Measurements from ENCODE around the gene ZBTB34. TPM values are rescaled to one million over a fixed set of nuclear protein-coding genes. Genes with fewer than 3 reads are reported as not detected.

ZBTB34 gene
- total RNA-seq, 1 experiment from 2014 or later = 15.8 TPM

DNA sequence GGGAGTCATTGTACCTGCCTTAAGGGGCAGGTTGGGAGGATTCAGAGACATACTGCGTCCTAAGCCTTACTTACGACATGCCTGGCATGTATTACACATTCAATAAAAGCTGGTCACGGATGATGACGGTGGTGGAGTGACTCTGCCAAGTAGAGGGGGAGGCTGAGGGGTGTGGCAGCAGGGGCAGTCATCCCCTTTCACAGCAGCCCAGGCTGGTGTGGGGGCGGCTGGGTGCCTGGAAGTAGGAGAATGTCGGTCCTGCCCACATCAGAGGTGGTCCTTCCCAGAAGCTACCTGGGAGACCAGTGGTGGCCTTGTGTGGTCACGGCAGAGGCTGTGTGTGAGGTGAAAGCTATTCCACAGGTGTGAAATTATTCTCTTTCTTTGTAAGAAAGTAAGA is 8.9 kb downstream of the ZBTB34 start:
- no peak overlapping the region for H3K4ac ChIP-seq (ENCODE audit: low read depth, low read length)
- no CpG with 5 or more reads among the region's 7 CpGs for WGBS (ENCODE audit: extremely low coverage, insufficient read length, low lambda C conversion rate)
- H3K9me3 ChIP-seq (ENCODE audit: control insufficient read depth, low read depth, low read length) = no peaks in the 10 kb centered on the region
- no peak overlapping the region for H2BK12ac ChIP-seq (ENCODE audit: insufficient read length, low read depth, low read length)
- no peak overlapping the region for H2BK15ac ChIP-seq (ENCODE audit: low read depth, low read length)
- no peak overlapping the region for H3K4me3 Mint-ChIP-seq
- H2BK20ac ChIP-seq (ENCODE audit: low read depth, low read length, poor library complexity, severe bottlenecking) = no peak overlapping the region
- no peak overlapping the region for H3K56ac ChIP-seq (ENCODE audit: insufficient read length, low read depth, low read length)
- H3K4me1 Mint-ChIP-seq = peaks cover 18 to 21% of the 10 kb centered on the region in 2 experiments
- H4K91ac ChIP-seq (ENCODE audit: insufficient read length, low read depth, low read length) = no peak overlapping the region
- H3K79me1 ChIP-seq (ENCODE audit: insufficient read depth, low read depth, low read length, poor library complexity, severe bottlenecking) = peaks cover 3% of the 10 kb centered on the region
- peaks cover 3 to 33% (median 26%) of the 10 kb centered on the region in 3 experiments for H3K36me3 Mint-ChIP-seq (ENCODE audit: insufficient read depth in 1 of 3, low read depth in 3 of 3)
- no peak overlapping the region for H3K27ac ChIP-seq (ENCODE audit: insufficient read length, low read depth, low read length)
- DNase-seq = no peak
- no peak overlapping the region for H4K5ac ChIP-seq (ENCODE audit: insufficient read length, low read depth, low read length)
- no peak for TF ChIP-seq CTCF (conservative IDR thresholded peaks at IDR 0.05)
- no peaks in the 10 kb centered on the region for H4K20me1 ChIP-seq (ENCODE audit: control insufficient read depth, insufficient read depth, insufficient read length)
- peak overlapping the region in 2 of 3 experiments; percentile 51 to 94; a peak in 1 of 7 replicates for H3K27ac Mint-ChIP-seq
- no peak overlapping the region for H3T11ph ChIP-seq (ENCODE audit: low read length)
- H3K79me2 ChIP-seq (ENCODE audit: insufficient read depth, low read length) = peaks cover 5% of the 10 kb centered on the region; the same call in 1 of the 2 replicates
- H3K18ac ChIP-seq (ENCODE audit: insufficient read length, low read depth, low read length) = no peak overlapping the region
- 0 out of 2 replicates have a peak, but pooled peaks cover 3% of the 10 kb centered on the region for H3K4me1 ChIP-seq (ENCODE audit: insufficient read depth, low read length)
- H3K27me3 Mint-ChIP-seq (ENCODE audit: low read depth) = no peaks in the 10 kb centered on the region
- H3K9me3 Mint-ChIP-seq = no peaks in the 10 kb centered on the region
- H3K23me2 ChIP-seq (ENCODE audit: insufficient read length, low read depth, low read length, poor library complexity, severe bottlenecking) = no peaks in the 10 kb centered on the region
- no peak overlapping the region for H2AK5ac ChIP-seq (ENCODE audit: insufficient read length, low read length)
- no peak overlapping the region for H2BK120ac ChIP-seq (ENCODE audit: low read depth, low read length, poor library complexity, severe bottlenecking)
- no peak overlapping the region for H3K4me2 ChIP-seq (ENCODE audit: insufficient read depth, insufficient read length, low read length)
- no peaks in the 10 kb centered on the region for H3K27me3 ChIP-seq (ENCODE audit: insufficient read depth, low read length)
- no peak overlapping the region for H3K14ac ChIP-seq (ENCODE audit: insufficient read depth, low read length)
- no peak overlapping the region for H3K9ac ChIP-seq (ENCODE audit: extremely low read depth, insufficient read length, low read length)
- H3K23ac ChIP-seq (ENCODE audit: insufficient read length, low read depth, low read length) = no peak overlapping the region
- no peak overlapping the region for H2AFZ ChIP-seq (ENCODE audit: low read length)
- no peak overlapping the region for H2BK5ac ChIP-seq (ENCODE audit: insufficient read length, low read length)
- H4K8ac ChIP-seq (replicated peaks; ENCODE audit: insufficient read length, low read depth, low read length) = no peak overlapping the region
